Spleen (tissue), 11 donors: Measurements from ENCODE around the gene QKI. TPM values are rescaled to one million over a fixed set of nuclear protein-coding genes. Genes with fewer than 3 reads are reported as not detected.

Experiments used
- DNase-seq: peaks from one replicate; pipeline ENCODE4 v3.0.0-alpha.2; 2020
- H3K27ac ChIP-seq, 8 donors: fragments of 200-600 bp; sonication (generic) in 7 of 8; 1 replicate in 4 of 8; 2 replicates in 4 of 8; pipeline versions ENCODE4 v1.5.0 to v1.8.0; 2016 to 2021; ENCODE audit warnings: inconsistent platforms in 4 of 8, mild to moderate bottlenecking in 4 of 8, moderate library complexity in 1 of 8
- H3K27me3 ChIP-seq, 7 donors: fragments of 200-600 bp; sonication (generic) in 6 of 7; replicated peaks in 1 of 7; 1 replicate in 4 of 7; 2 replicates in 3 of 7; pipeline versions ENCODE4 v1.5.0 to v1.8.0; 2016 to 2021; ENCODE audit warnings: inconsistent platforms in 3 of 7, mild to moderate bottlenecking in 1 of 7
- H3K36me3 ChIP-seq, 6 donors: fragments of 200-600 bp; sonication (generic) in 5 of 6; 1 replicate in 4 of 6; 2 replicates in 2 of 6; pipeline versions ENCODE4 v1.5.0 to v1.8.0; 2016 to 2021; ENCODE audit warnings: inconsistent platforms in 2 of 6
- H3K4me1 ChIP-seq, 6 donors: fragments of 200-600 bp; sonication (generic) in 5 of 6; 1 replicate in 3 of 6; 2 replicates in 3 of 6; pipeline versions ENCODE4 v1.5.0 to v1.8.0; 2016 to 2021; ENCODE audit warnings: inconsistent platforms in 3 of 6
- H3K4me3 ChIP-seq, 8 donors: fragments of 200-600 bp; sonication (generic) in 7 of 8; 1 replicate in 4 of 8; 2 replicates in 4 of 8; pipeline versions ENCODE4 v1.5.0 to v1.8.0; 2016 to 2021; ENCODE audit warnings: inconsistent platforms in 4 of 8, mild to moderate bottlenecking in 4 of 8, moderate library complexity in 2 of 8
- H3K9me3 ChIP-seq, 8 donors: fragments of 200-600 bp; sonication (generic) in 7 of 8; 1 replicate in 4 of 8; 2 replicates in 4 of 8; pipeline versions ENCODE4 v1.5.0 to v1.8.0; 2016 to 2021; ENCODE audit warnings: inconsistent platforms in 4 of 8
- POLR2A ChIP-seq, 3 donors: fragments of 450-650 bp; IDR thresholded peaks; one replicate each; pipeline ENCODE4 v1.5.1; 2017; ENCODE audit warnings: antibody characterized with exemption in 3 of 3, mild to moderate bottlenecking in 1 of 3
- POLR2AphosphoS5 ChIP-seq, 3 donors: sonication (generic); formaldehyde crosslinking; IDR thresholded peaks; one replicate each; pipeline ENCODE4 v1.5.1; 2017; ENCODE audit warnings: antibody characterized with exemption in 3 of 3
- WGBS, 5 donors: extraction: QIAGEN DNeasy Blood & Tissue Kit in 3 of 5; methylation state at CpG; one replicate each; pipeline versions ENCODE4 v1.1.5 to v1.1.7; 2013 to 2018; 5-methylcytosine and 5-hydroxymethylcytosine counted together
- intact Hi-C: fragments of 100-400 bp; cut with DNase I; formaldehyde crosslinking; loops from one replicate; pipeline ENCODE4 v1.15.0; 2023; ENCODE audit warnings: low total_unique reads
- polyA plus RNA-seq, 3 donors: library from polyadenylated mRNA; stranded (reverse); fragments of 200-250 nt; gene quantifications; one replicate each; pipeline ENCODE4 v1.2.1, GENCODE V29; 2013
- total RNA-seq, 7 donors: library from RNA; depleted of rRNA in 3 of 7; stranded (reverse); fragments of >200 nt in 3 of 7; fragmentation: NEBNext Ultra II Directional in 4 of 7; extraction: Animal tissue kit (Norgen Biotek cat#: 25700) in 4 of 7; gene quantifications; one replicate each; pipeline versions ENCODE4 v1.1.0 to v1.2.1, GENCODE V29; 2016 to 2021
- TF ChIP-seq, protein P1 (sequence below), 11 experiments: fragments of 200-600 bp in 7 of 11; fragments of 450-650 bp in 4 of 11; sonication (generic) in 4 of 11; IDR thresholded peaks in 8 of 11; conservative IDR thresholded peaks in 3 of 11; 1 replicate in 7 of 11; 2 replicates in 4 of 11; pipeline versions ENCODE4 v1.4.0 to v1.8.0; 2016 to 2021; ENCODE audit warnings: antibody characterized with exemption in 11 of 11, inconsistent platforms in 4 of 11, mild to moderate bottlenecking in 1 of 11
- donor health status: healthy with polysubstance abuse.
- donor health status: DM: no; HTN: no; CAD: no; lungs with moderate emphysema.
- donor health status: DM: no; HTN: no; CAD: no.
- donor health status: Bipolar disorder and iron deficiency.
- donor health status: healthy.
- donor health status: DM: no; HTN: no; CAD: no.
- donor health status: DM: yes; HTN: yes; CAD: no.

The QKI gene
- total and polyA plus RNA-seq, 10 donors = 11.3 to 217 (median 180) TPM

DNA sequence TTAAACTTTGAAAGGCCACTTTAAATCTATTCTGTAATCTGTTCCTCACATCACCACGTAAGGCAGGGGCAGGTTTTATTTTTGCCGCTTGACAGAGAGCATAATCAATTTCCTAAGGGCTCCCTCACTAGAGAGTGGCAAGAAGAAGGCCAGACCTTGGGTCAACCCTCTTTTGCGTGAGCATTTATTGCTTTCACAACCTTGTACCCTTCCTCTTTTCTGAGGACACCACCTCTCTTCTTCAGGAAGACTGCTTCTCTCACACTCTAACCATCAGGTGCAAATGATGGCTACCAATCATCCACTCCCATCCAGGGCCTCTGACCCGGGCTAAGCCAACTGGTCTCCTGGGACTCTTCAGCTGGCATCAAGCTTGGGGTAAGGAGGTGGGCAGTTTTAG, 25.2 kb upstream of the QKI start:
- no peaks in the 10 kb centered on the region for H3K27me3 ChIP-seq
- peaks cover 0 to 39% (median 10%) of the 10 kb centered on the region in 6 donors for H3K4me1 ChIP-seq
- H3K4me3 ChIP-seq = no peak overlapping the region
- no peak for DNase-seq
- 60 to 85% (median 68%) methylated on average over 4 of the region's 4 CpGs for WGBS, 5 donors
- peak overlapping the region in 2 of 8 donors; percentile 7 to 49 for H3K27ac ChIP-seq
- H3K36me3 ChIP-seq = no peaks in the 10 kb centered on the region
- intact Hi-C loops = no loop called here
- TF ChIP-seq, protein P1, sequence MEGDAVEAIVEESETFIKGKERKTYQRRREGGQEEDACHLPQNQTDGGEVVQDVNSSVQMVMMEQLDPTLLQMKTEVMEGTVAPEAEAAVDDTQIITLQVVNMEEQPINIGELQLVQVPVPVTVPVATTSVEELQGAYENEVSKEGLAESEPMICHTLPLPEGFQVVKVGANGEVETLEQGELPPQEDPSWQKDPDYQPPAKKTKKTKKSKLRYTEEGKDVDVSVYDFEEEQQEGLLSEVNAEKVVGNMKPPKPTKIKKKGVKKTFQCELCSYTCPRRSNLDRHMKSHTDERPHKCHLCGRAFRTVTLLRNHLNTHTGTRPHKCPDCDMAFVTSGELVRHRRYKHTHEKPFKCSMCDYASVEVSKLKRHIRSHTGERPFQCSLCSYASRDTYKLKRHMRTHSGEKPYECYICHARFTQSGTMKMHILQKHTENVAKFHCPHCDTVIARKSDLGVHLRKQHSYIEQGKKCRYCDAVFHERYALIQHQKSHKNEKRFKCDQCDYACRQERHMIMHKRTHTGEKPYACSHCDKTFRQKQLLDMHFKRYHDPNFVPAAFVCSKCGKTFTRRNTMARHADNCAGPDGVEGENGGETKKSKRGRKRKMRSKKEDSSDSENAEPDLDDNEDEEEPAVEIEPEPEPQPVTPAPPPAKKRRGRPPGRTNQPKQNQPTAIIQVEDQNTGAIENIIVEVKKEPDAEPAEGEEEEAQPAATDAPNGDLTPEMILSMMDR (IDR thresholded peaks at IDR 0.05 in 8 of 11, conservative IDR thresholded peaks at IDR 0.05 in 3 of 11) = no peak
- TF ChIP-seq POLR2AphosphoS5 (IDR thresholded peaks at IDR 0.05) (no peak), POLR2A (IDR thresholded peaks at IDR 0.05) (no peak)
- no peaks in the 10 kb centered on the region for H3K9me3 ChIP-seq

DNA sequence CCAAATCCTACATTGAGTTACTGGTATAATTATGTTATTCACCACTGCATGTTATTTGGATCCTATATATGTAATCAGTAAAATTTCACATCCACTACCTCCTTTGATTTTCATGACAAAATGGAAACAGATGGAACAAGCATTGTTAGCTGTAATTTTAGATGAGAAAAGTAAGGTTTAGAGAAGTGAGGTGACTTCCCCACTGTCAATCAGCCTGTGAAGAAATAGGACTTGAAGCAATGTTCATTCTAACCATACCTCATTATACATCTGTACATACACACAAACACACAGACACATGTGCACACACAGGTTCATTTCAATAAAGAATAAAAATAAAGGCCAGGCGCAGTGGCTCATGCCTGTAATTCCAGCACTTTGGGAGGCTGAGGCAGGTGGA, 23.7 kb upstream of the QKI start:
- Histone ChIP-seq H3K9me3 (no peaks in the 10 kb centered on the region), H3K4me3 (no peak overlapping the region), H3K36me3 (no peaks in the 10 kb centered on the region), H3K4me1 (peaks cover 0 to 42% (median 13%) of the 10 kb centered on the region in 6 donors), H3K27me3 (no peaks in the 10 kb centered on the region), H3K27ac (no peak overlapping the region)
- intact Hi-C loops = no loop called here
- DNase-seq = no peak
- WGBS, 5 donors = 92 to 100% (median 97%) methylated on average over 1 of the region's 1 CpG
- TF ChIP-seq, protein P1 (IDR thresholded peaks at IDR 0.05 in 8 of 11, conservative IDR thresholded peaks at IDR 0.05 in 3 of 11) = no peak
- no peak for TF ChIP-seq POLR2AphosphoS5 (IDR thresholded peaks at IDR 0.05)
- TF ChIP-seq POLR2A (IDR thresholded peaks at IDR 0.05) = no peak

DNA sequence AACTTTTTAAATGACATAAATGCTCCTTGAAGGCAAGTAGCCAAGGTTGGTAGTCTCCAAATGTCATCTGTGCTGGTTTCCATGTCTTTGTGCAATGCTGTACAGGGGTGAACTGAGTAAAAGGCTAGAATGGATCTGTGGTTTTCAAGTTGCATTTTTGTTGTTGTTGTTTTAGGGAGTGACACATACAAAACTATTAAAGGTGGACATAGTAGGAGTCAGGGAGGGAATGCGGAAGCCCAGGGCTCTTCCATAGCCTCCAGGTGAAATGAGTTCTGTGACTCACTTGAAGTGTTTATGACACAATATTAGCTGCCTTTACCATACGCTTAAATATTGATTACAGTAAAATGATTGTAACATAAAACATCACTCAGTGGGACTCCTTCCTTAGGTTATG, 22.5 kb upstream of the QKI start:
- TF ChIP-seq POLR2AphosphoS5 (IDR thresholded peaks at IDR 0.05) (no peak), POLR2A (IDR thresholded peaks at IDR 0.05) (no peak)
- TF ChIP-seq, protein P1 (IDR thresholded peaks at IDR 0.05 in 8 of 11, conservative IDR thresholded peaks at IDR 0.05 in 3 of 11) = no peak

DNA sequence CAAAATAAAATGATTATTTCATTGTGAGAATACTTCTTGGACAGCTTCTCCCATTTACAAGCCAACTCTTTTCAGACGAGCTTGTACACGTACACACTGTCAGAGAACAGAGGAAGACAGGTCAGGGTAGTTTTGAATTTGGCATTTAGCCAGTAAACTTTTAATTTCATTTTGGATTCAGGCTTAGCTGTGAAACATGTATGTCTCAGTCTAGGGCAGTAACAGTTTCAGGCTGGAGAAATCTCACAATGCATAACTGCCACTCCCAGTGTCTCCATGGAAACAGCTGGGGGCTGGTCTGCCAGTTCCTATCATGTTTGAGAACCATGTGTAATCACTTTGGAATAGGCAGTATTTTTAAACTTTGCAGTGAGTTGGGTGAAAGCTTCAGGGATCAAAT, 22.0 kb upstream of the QKI start:
- no peak for TF ChIP-seq POLR2AphosphoS5 (IDR thresholded peaks at IDR 0.05)
- TF ChIP-seq, protein P1 (IDR thresholded peaks at IDR 0.05 in 8 of 11, conservative IDR thresholded peaks at IDR 0.05 in 3 of 11) = no peak
- no peak for TF ChIP-seq POLR2A (IDR thresholded peaks at IDR 0.05)
- Histone ChIP-seq H3K27me3 (peaks cover 0 to 5% (median 0%) of the 10 kb centered on the region in 7 donors), H3K9me3 (no peaks in the 10 kb centered on the region), H3K4me3 (no peak overlapping the region), H3K36me3 (no peaks in the 10 kb centered on the region), H3K27ac (peak overlapping the region in 7 of 8 donors; percentile 10 to 61 (median 32)), H3K4me1 (peaks cover 3 to 59% (median 18%) of the 10 kb centered on the region in 6 donors)
- no peak for DNase-seq
- WGBS, 5 donors = 16 to 29% (median 28%) methylated on average over 2 of the region's 2 CpGs
- intact Hi-C loops = no loop called here

More for the DNA sequence above, 22.5 kb upstream of the QKI start:
- Histone ChIP-seq H3K27me3 (peaks cover 0 to 3% (median 0%) of the 10 kb centered on the region in 7 donors), H3K4me3 (no peak overlapping the region), H3K27ac (peak overlapping the region in 7 of 8 donors; percentile 14 to 61 (median 36)), H3K9me3 (no peaks in the 10 kb centered on the region), H3K36me3 (no peaks in the 10 kb centered on the region), H3K4me1 (peaks cover 3 to 54% (median 17%) of the 10 kb centered on the region in 6 donors)
- WGBS, 5 donors = 84 to 95% (median 93%) methylated on average over 2 of the region's 2 CpGs
- intact Hi-C loops = no loop called here
- no peak for DNase-seq
